ENCODE measurements around the gene CFAP61.

- TF ChIP-seq CTCF (IDR thresholded peaks at IDR 0.05) = no peak
- no peak for TF ChIP-seq POLR2A (IDR thresholded peaks at IDR 0.05)
Measured at GRCh38 chr20:20216941-20217340, 164.6 kb downstream of the CFAP61 start.

Measured in thyroid gland (tissue), 4 donors.